Endodermal cell (in vitro differentiated cells): Measurements from ENCODE around the gene PAH. TPM values are rescaled to one million over a fixed set of nuclear protein-coding genes. Genes with fewer than 3 reads are reported as not detected.

Experiments used
- DNase-seq: peaks from one replicate; pipeline ENCODE4 v3.0.0-alpha.2; 2017
- H3K27ac ChIP-seq: 2 replicates; pipeline ENCODE4 v1.5.1; 2013; ENCODE audit warnings: mild to moderate bottlenecking, low read depth, low read length, moderate library complexity
- H3K27me3 ChIP-seq: 2 replicates; pipeline ENCODE4 v1.6.1; 2013; ENCODE audit warnings: mild to moderate bottlenecking, low read length, moderate library complexity; ENCODE audit not compliant: insufficient read depth, control insufficient read depth, poor library complexity, severe bottlenecking
- H3K36me3 ChIP-seq: 2 replicates; pipeline ENCODE4 v1.7.0; 2013; ENCODE audit warnings: mild to moderate bottlenecking, low read length, moderate library complexity; ENCODE audit not compliant: control insufficient read depth, insufficient read depth
- H3K4me1 ChIP-seq: one replicate; pipeline ENCODE4 v1.7.0; 2013; ENCODE audit warnings: low read length; ENCODE audit not compliant: control insufficient read depth, insufficient read depth
- H3K4me3 ChIP-seq: 2 replicates; pipeline ENCODE4 v1.5.1; 2013; ENCODE audit warnings: mild to moderate bottlenecking, low read length, moderate library complexity
- H3K9ac ChIP-seq: 2 replicates; pipeline ENCODE4 v1.6.1; 2013; ENCODE audit warnings: mild to moderate bottlenecking, low read length, moderate library complexity; ENCODE audit not compliant: poor library complexity, severe bottlenecking; ENCODE audit errors: extremely low read depth
- H3K9me3 ChIP-seq: 2 replicates; pipeline ENCODE4 v1.6.1; 2013; ENCODE audit warnings: mild to moderate bottlenecking, low read length, moderate library complexity; ENCODE audit not compliant: control insufficient read depth
- H3K27ac Mint-ChIP-seq: 2 replicates; pipeline ENCODE4 v1.8.0; 2020; ENCODE audit warnings: mixed read lengths
- H3K27me3 Mint-ChIP-seq: 2 replicates; pipeline ENCODE4 v1.8.0; 2021; ENCODE audit warnings: mild to moderate bottlenecking, mixed read lengths; ENCODE audit not compliant: insufficient read depth
- H3K36me3 Mint-ChIP-seq: 2 replicates; pipeline ENCODE4 v1.8.0; 2020; ENCODE audit warnings: low read depth, mixed read lengths
- H3K4me1 Mint-ChIP-seq: 2 replicates; pipeline ENCODE4 v1.8.0; 2020; ENCODE audit warnings: mixed read lengths
- H3K4me3 Mint-ChIP-seq: 2 replicates; pipeline ENCODE4 v1.8.0; 2020; ENCODE audit warnings: mild to moderate bottlenecking, moderate library complexity, mixed read lengths
- H3K9me3 Mint-ChIP-seq: 2 replicates; pipeline ENCODE4 v1.8.0; 2020; ENCODE audit warnings: mild to moderate bottlenecking, mixed read lengths
- CTCF ChIP-seq: fragments of 200-600 bp; sonication (generic); conservative IDR thresholded peaks from 2 replicates; pipeline ENCODE4 v1.5.0; 2021; ENCODE audit warnings: antibody characterized with exemption, mild to moderate bottlenecking
- WGBS, 2 experiments: methylation state at CpG; one replicate each; pipeline versions ENCODE4 v1.1.5 to v1.1.7; 2013; ENCODE audit warnings: missing lambda C conversion rate in 2 of 2, mixed read lengths in 1 of 2; ENCODE audit not compliant: insufficient coverage in 1 of 2, insufficient read length in 1 of 2; 5-methylcytosine and 5-hydroxymethylcytosine counted together
- total RNA-seq, 2 donors: library from RNA; stranded (reverse); fragmentation: NEBNext Ultra II Directional in 1 of 2; extraction: Animal tissue kit (Norgen Biotek cat#: 25700) in 1 of 2; gene quantifications; 2 replicates in 1 of 2; 3 replicates in 1 of 2; pipeline ENCODE4 v1.2.1, GENCODE V29; 2021

Gene PAH
- total RNA-seq, 2 donors from 2014 or later = 1.5 to 1.9 TPM

- H3K4me1 ChIP-seq = no peaks in the 10 kb centered on the region
- H3K9ac ChIP-seq = no peak overlapping the region
- WGBS, 2 experiments = 7 to 14% methylated on average over 19 to 36 of the region's 36 CpGs
- H3K27me3 ChIP-seq = peaks cover 72% of the 10 kb centered on the region
- H3K9me3 ChIP-seq = no peaks in the 10 kb centered on the region
- peak overlapping the region; percentile 11 for H3K4me3 Mint-ChIP-seq
- H3K27me3 Mint-ChIP-seq = peaks cover 53% of the 10 kb centered on the region
- no peaks in the 10 kb centered on the region for H3K4me1 Mint-ChIP-seq
- TF ChIP-seq CTCF = no peak
- no peaks in the 10 kb centered on the region for H3K9me3 Mint-ChIP-seq
- peak overlapping the region; percentile 24 for H3K4me3 ChIP-seq
- no peak overlapping the region for H3K27ac ChIP-seq
- no peaks in the 10 kb centered on the region for H3K36me3 ChIP-seq
- H3K36me3 Mint-ChIP-seq = no peaks in the 10 kb centered on the region
- DNase-seq = peak; percentile 98
- no peak overlapping the region for H3K27ac Mint-ChIP-seq
Measured at GRCh38 chr12:102824218-102824835, 92.7 kb downstream of the PAH start.

GRCh38 chr12:102821149-102821548 lies 95.9 kb downstream of the PAH start:
- Mint-ChIP-seq H3K27ac (no peak overlapping the region), H3K36me3 (no peaks in the 10 kb centered on the region), H3K4me1 (no peaks in the 10 kb centered on the region), H3K4me3 (no peak overlapping the region), H3K27me3 (peaks cover 52% of the 10 kb centered on the region), H3K9me3 (no peaks in the 10 kb centered on the region)
- Histone ChIP-seq H3K9me3 (no peaks in the 10 kb centered on the region), H3K36me3 (no peaks in the 10 kb centered on the region), H3K27ac (no peak overlapping the region), H3K4me3 (no peak overlapping the region), H3K4me1 (no peaks in the 10 kb centered on the region), H3K9ac (no peak overlapping the region), H3K27me3 (peaks cover 69% of the 10 kb centered on the region)
- WGBS, 2 experiments = 97% methylated on average over 4 of the region's 5 CpGs; no CpG with 5 or more reads in 1 of the 2 experiments
- DNase-seq = no peak
- no peak for TF ChIP-seq CTCF

- Mint-ChIP-seq H3K27me3 (peaks cover 15% of the 10 kb centered on the region), H3K4me3 (no peak overlapping the region), H3K36me3 (no peaks in the 10 kb centered on the region), H3K9me3 (no peaks in the 10 kb centered on the region), H3K4me1 (no peaks in the 10 kb centered on the region), H3K27ac (no peak overlapping the region)
- no peaks in the 10 kb centered on the region for H3K4me1 ChIP-seq
- no peak overlapping the region for H3K4me3 ChIP-seq
- WGBS, 2 experiments = 19 to 30% methylated on average over 2 to 4 of the region's 5 CpGs
- H3K27ac ChIP-seq = no peak overlapping the region
- no peaks in the 10 kb centered on the region for H3K9me3 ChIP-seq
- peak; percentile 83 for TF ChIP-seq CTCF
- no peaks in the 10 kb centered on the region for H3K36me3 ChIP-seq
- no peak overlapping the region for H3K9ac ChIP-seq
- H3K27me3 ChIP-seq = peaks cover 32% of the 10 kb centered on the region
- DNase-seq = no peak
Measured at GRCh38 chr12:102816816-102817434, 100.1 kb downstream of the PAH start.
